NCI-H2029 (cell line): ENCODE measurements around the gene IRAK1.

Source experiments
- DNase-seq: peaks from one replicate; lab custom pipeline; 2025; lab: John Stamatoyannopoulos, UW

IRAK1 gene

DNA sequence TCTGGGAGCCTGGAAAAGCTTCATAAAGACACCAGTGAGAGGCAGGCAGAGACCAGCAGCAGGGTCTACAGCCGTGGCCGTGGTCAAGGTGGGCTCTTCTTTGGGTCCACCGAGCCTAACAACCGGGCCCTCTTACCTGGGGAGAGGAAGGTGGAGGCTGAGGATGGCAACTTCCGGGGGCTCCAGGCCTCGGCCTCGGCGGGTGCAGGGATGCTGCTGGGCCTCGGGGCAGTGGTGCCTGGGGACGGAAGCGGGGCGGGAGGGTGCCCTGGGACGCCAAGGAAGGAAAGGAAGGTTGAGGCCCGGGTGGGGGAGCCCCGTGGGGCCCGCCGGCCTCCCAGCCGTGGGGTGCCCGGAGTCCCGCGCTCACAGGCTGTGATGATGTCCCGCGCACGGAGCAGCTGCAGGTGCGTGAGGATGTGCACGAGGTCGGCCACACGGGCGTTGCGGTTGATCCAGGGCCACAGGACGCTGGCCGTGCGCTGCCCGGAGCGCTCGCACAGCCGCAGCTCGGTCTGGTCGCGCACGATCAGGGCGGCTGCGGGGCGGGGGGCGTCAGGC lies 561 bp downstream of the IRAK1 start:
- no peak for DNase-seq

DNA sequence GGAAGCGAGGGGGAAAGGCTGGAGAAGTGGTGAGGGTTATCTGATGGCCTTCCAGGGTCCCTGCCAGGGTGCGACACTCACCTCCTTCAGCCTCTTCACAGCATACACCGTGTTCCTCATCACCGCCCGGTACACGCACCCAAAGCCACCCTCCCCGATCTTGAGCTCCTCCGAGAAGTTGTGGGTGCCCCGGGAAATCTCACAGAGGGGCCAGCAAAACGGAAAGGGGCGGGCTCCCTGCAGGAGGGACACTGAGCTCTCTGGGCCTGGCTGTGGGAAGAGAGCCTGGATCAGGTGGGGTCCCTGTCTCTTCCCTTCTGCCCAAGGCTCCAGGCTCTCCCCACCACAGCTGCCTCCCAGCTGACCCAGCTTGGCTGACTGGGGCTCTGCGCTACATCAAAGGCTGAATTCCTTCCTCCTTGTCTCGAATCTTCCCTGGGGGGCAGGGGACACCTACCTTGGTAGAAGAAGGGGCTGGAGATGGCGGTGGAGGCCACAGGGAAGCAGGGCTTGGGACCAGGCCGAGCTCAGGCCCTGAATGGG lies 1.1 kb downstream of the IRAK1 start:
- DNase-seq, result no peak

DNA sequence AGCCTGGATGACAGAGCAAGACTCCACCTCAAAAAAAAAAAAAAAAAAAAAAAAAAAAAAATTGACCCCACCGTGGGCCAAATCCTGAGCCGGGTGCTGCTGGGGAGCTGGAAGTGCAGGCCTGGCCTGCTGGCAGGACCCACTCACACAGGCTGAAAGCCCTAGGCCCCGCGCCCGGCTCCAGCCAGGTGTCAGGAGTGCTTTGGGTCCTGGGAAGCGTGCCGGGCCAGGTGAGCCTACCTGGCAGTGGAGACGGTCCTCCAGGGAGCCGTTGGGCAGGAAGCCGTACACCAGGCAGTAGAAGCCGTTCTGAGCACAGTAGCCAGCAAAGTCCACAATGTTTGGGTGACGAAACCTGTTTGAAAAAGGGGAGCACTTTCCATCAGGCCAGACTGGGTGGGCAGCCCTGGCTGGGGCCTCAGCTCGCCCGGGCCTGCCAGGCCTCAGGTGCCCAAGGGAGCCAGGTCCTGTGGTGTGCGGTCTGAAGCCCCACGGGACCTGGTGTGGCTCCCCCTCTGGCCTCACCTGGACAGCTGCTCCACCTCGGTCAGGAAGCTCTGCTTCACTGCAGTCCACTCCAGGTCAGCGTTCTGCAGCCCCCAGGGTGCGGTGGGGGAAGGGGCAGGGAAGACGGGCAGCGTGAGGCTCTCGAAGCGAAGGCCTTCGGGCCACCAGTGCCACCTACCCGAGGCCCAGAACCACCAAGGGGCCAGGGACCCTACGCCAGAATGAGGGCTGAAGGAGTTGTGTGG lies 1.8 kb downstream of the IRAK1 start:
- no peak for DNase-seq

DNA sequence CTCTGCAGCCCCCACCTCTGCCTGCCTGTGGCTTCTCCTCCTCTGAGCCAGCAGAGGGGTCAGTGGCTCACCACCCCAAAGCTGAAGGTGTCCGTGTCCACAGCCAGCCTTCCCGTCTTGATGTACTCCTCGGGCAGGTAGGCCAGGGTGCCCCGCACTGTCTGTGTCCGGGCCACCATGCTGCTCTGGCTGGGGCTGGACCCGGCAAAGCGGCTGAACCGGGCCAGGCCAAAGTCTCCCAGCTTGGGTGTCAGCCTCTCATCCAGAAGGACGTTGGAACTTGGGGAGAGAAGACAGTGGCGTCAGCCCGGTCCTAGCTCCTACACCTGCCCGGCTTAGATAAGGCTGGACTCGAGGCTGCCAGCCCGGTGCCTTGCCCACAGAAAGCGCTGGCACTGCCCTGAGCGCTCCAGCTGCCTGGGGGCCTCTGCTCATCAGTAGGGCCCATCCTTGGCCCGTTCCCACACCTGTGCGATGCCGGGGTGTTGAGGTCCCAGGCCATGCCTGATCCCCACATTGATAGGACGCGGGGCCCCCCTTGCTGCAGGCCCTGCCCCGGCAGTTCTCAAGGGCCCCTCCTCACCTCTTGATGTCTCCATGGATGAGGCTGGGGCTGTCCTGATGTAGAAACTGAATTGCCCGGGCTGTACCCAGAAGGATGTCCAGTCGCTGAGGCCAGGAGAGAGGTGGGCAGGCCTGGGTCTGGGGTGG lies 3.2 kb downstream of the IRAK1 start:
- no peak for DNase-seq

DNA sequence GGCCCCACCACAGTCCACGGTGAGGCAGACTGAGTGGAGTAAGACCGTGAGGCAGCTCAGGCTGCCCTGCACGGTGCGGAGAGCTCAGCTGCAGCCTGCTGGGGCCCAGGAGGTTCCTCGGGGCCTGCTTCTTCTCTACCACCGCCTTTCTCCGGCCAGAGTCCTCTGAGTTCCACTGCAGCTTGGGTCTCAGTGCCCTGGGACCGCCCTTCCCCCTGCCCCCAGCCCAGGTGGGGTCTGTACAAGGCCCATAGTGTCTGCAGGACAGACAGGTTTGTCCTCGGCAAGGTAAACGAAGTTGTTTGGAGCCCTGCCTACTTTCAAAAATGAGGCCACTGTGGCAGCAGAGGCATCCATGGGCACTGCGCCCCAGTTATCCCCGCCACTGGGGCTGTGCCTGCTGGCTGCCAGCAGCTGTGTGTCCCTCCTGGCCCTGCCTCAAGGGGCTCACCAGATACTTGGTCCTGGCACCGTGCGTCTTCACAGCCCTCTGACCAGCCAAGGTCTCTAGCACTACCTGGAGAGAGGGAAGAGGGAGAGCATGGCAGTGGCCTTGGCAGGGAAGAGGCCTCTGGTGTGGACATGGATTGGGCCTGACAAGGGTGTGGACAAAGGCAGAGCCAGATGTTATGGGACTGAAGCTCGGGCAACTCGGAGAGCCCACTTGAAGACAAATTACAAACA lies 4.0 kb downstream of the IRAK1 start:
- DNase-seq, result no peak

DNA sequence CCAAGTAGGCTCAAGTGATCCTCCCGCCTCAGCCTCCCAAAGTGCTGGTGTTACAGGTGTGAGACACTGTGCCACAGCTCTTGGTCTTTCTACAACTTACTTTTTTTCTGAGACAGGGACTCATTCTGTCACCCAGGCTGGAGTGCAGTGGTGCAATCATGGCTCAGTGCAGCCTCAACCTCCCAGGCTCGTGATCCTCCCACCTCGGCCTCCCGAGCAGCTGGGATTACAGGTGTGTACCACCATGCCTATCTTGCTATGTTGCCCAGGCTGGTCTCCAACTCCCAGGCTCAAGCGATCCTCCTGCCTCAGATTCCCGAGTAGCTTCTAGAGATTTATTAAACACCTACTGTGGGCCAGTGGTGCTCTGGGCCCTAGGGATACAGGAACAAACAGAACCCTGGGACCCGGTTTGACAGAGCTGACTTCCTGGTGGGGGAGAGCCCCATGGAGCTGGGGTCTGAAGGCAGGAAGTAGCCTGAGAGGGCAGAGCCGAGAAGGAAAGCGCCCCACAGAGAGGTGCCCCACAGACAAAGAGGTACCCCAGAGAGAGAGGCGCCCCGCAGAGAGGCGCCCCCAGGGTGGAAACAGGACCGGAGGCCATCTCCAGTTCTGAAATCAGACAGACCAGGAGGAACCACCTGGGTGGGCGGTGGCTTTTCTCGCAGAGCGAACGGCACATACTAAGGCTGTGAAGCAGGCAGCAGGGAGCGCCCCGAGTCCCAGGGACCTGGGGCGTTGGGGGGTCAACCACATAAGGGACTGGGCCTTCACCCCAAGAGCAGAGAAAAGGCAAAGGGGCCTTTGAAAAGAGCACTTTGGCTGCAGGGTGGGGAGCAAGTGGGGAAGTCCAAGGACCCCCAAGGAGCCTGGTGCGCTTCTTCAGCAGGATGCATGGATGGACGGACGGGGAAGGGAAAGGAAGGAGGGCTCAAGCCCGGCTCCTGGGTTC lies 5.0 kb downstream of the IRAK1 start:
- no peak for DNase-seq

DNA sequence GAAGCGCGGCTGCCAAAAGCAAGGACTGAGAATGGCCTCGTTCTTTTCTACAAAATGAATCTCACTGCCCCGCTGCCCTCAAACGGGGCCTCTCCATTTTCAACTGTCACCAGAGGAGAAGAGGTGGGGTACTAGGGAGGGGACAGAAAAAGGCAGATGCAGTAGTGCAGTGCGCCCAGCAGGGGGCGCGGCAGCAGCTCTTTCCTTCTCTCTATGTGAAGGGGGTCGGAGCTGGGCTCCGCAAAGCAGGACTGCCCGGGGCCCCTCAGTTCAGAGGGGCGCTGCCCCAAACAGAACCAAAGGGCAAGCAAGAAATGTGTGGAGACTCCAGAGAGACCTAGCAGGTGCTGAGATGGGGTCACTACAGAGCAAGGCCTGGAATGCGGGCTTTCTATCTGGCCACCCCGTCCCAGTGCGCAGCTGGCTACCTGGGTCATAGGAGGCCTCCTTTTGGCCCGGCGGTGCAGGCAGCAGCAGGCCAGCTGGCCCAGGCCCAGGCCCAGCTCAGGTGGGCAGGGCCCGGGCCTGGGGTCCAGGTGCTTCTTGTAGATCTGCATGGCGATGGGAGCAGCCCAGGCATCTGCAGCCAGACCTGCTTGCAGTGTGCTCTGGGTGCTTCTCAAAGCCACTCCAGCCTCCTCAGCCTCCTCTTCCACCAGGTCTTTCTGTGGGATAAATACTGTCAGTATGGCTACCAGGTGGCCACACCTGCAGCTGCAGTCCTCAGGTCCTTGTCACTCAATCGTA lies 5.9 kb downstream of the IRAK1 start:
- DNase-seq, result no peak

DNA sequence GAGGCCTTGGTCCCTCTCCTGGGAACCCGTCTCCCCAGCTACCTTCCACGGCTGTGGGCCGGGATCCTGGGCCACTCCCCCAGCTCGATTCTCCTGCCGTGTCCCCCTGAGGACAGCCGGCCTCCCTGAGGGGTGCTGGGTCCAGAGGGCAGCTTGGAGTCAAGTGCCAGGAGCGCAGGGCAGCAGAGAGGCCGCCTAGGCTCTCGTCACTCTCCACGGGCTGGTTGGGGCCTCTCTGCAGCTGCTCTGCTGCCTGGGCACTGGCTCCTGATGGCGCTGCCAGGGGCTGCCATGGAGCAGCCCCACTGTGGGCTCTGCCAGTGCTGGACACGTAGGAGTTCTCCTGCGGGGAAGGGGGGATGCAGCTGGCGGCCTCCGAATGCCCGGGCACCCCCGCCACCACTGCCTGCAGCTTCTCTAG lies 6.7 kb downstream of the IRAK1 start:
- DNase-seq, result no peak

DNA sequence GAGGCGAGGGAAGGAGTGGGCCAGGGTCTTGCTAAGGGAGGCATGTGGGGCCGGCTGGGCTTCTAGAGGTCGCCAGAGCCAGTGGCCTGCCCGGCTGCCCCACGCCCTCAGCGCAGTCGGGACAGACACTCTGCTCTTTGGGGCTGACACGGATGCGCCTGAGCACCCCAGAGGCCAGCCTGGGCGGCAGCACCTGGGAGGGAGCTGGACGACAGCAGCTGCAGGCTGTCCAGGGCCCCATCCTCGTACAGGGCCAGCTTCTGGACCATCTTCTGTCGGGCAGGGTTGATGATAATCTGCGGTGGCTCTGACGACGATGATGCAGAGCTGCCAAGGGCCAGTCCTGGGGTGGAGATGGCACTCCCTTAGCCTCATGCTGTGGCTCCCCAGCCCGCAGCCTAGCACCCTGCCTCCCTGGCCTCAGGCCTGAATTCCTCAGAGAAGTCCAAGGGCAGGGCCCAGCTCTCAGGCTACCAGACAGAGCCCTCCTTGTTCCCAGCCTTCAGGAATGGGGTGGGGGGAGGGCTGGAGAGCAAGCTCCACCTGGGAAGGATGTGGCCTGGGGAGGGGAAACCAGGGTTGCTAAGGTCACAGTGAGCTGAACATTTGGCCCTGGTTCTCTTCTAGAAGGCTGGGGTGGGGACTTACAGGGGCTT lies 7.2 kb downstream of the IRAK1 start:
- DNase-seq, result no peak

DNA sequence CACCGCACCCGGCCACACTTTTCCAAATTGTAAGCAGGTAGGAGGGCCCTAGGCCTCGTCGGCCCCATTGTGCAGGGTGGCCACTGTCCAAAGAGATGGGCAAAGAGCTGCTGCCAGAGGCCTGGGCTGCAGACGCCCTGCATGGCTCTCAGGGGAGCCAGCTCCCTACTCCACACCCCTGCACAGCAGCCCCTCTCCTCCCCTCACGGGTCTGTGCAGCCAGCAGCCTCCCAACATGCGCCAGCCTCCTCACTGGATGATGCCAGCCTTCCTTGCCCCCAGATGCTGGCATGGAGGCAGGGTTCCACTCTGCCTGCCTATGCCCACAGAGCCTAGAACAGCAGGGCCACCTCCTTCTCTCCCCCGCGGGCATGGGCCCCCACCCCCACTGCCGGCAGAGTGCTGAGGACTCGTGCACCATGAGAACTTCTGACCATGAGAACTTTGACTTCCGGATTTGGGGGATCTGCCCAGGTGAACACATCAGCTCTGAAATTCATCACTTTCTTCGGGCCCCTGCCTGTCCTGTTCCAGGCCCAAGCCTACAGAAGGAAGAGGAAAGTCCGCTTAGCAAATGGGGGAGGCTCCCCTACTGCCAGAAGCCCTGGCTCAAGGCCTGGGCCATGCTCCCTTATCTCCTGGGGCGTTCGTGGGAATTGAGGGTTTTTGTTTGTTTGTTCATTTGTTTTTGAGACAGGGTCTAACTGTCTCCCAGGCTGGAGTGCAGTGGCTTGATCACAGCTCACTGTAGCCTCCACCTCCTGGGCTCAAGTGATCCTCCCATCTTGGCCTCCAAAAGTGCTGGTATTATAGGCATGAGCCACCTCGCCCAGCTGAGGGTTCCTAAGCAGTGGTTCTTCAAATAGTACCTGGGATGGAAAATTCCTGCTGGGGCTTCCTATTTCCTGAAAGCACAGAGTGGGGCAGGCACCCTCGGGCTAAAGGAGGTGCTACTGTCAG lies 8.0 kb downstream of the IRAK1 start:
- no peak for DNase-seq

DNA sequence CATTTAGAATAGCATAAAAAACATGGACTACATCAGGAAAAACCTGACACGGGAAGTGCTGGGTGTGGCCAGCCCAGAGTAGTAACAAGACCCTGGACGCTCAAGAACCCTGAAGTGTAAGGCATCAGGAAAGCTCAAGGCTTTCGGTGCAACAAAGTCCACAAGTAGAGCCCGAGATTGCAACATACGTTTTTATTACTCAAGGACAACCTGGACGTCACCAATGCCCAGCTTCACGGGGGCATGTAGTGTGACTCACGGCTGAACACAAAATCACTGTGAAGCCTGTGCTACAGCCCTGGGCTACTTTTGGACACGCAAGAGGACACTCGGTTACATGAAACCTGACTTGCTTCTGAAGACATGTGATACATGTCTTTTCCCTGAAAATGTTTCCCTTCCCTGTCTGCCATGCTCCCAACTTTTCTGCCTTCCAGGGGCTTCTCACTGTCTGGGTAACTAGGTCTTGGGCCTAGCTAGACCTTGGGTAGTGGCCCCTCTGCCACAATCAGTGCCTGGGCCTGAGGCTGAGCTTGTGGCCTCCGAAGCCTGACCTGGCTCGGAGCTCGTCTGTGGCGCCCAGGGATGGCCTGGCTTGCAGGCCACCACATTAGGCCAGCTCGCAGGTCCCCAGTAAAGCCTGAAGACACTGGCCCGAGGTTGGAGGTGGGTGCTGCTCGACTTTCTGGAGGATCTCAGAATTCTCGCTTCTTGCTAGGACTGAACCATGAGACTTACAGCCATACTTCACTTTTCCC lies 9.2 kb downstream of the IRAK1 start:
- no peak for DNase-seq

DNA sequence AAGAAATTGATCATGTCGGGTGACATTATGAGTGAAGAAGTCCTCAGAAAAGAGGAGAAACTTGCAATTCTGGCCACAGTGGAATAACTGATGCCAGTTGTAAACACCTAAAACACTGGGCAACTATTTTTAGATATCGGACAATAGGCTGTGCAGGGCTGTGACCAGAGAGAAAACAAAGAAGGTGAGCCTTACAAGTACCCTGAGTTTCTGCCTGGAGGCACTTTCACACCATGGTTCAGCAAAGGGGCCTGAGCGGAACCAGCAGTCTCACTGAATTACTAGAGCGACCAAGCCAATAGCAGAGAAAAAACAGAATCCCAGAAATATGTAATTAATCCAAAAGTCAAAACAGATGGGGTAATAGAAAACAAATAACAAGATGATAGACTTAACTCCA lies 11.2 kb downstream of the IRAK1 start:
- DNase-seq, result no peak

DNA sequence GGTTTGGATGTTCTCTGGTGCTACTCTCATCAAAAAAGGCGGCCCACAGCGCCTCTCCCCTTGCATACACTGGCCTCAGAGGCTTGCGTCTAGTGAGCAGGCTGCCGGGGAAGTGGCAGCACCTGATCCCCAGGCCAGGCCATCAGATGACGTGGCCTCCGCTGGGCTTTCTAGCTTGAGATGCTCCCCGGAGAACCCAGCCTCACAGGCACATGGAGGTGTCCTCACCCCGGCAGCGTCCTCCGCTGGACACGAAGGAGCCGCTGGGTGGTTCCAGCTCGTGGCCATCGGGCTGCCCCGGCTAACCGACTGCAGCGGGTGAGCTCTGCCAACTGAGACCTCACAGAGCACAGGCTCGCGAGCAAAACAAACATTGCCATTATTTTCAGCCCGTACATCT lies 12.8 kb downstream of the IRAK1 start:
- DNase-seq, result no peak

DNA sequence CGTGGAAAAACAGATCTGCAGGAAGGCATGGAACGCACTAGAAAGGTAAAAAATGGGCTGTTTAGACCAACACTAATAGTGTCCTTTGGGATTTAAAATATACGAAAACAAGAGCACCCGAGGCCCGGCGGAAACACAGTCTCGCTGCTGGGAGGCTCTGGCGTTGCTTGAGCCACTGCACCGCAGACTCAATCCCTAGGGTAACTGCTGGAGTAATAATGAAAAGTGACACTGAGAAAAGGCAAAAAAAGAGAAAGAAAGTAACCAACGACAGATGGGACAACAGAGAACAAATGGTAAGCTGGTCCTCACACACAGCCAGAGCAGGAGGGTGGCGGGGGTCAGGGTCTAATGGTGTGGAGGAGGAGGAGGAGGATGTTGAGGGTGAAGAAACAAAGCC lies 15.4 kb downstream of the IRAK1 start:
- DNase-seq, result no peak

DNA sequence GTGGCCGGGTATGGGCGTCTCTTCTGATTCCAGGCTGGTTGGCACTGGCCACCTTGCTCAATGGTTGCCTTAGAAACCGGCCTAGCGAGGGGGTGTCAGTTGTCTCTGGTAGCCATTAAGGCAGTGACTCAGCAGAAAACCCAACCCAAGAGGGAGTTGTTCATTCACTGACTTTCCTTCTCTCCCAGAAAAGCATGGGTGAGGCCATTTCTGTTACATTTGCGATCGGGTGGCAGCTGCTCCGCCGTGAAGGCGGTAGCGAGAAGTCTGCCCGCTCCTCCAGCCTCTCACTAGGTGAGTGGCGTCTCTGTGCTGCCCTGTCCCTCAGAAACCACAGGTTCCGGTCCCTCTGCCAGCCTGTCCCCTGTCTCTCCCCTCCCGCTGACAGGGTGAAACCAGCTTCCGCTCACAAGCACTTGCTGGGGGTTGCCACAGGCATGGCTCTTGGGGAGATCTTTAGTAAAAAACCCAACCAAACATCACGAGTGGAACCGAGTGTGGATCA lies 17.4 kb downstream of the IRAK1 start:
- peak; percentile 71 for DNase-seq

DNA sequence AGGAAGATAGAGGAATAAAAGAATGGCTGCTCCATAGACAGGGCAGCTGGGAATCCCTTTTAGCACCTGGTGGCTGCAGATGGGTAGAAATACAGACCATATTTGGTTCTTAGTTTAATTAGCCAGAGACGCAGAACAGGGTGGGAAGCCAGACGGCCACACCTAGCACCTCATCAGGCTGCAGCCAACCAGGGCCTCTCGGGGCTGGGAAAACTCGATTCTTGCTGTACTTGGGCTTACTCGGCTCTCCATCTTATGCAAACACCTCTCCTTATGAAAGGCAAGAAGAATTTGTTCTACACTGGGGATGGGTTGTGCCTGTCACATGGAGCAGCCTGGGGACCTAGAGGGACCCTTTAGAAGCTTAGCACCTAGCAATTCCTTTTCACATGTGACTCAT lies 19.7 kb downstream of the IRAK1 start:
- no peak for DNase-seq

DNA sequence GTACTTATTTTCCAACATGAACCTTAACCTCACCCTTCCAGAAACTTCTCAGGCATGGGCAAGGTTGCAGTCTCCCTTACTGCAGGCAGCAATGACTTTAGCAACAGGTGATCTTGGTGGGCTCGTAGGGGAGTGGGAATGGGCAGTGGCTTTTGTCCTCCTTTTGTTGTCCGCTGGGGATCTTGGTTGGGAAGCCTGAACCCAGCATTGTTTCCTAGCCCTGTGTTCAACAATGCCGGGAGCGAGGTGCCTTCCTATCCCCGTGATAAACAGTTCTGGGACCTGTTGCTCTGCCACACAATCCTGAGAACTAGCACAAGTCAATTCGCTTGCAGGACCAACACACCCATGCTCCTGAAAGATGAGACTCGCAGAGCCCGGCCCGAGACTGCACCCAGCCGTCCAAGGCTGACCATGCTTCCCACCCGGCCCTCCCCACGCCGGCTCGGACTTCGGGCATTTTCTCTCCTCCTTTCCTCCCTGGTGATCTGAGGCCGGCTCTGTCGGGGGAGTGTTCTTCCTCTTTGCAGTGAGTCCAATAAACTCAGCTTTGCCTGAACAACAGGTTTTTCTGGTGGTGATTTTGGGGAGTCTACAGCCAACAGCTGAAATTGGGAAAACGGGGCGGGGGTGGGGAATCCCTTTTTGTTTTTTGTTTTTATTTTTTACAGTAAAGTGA lies 20.2 kb downstream of the IRAK1 start:
- DNase-seq, result no peak
